H1 (cell line): Measurements from ENCODE around the gene MAPK8IP3. TPM values are rescaled to one million over a fixed set of nuclear protein-coding genes. Genes with fewer than 3 reads are reported as not detected.

Experiments
- BACH1 ChIP-seq: IDR thresholded peaks from 2 replicates; pipeline ENCODE4 v1.6.1; 2012; ENCODE audit warnings: low read length, improper control_type of control experiment
- CBX8 ChIP-seq: fragments of 300-800, 300-1000 bp; sonication (generic); IDR thresholded peaks from 2 replicates; pipeline ENCODE4 v1.7.1; 2016; ENCODE audit warnings: low read depth, low read length, borderline replicate concordance
- CTBP2 ChIP-seq: IDR thresholded peaks from 2 replicates; pipeline ENCODE4 v1.7.0; 2011; ENCODE audit warnings: borderline replicate concordance, mild to moderate bottlenecking, moderate library complexity, mixed read lengths, low read length; ENCODE audit not compliant: insufficient read depth, insufficient read length
- EGR1 ChIP-seq: IDR thresholded peaks from 2 replicates; pipeline ENCODE4 v1.6.1; 2011; ENCODE audit warnings: low read depth, low read length, borderline replicate concordance
- EZH2 ChIP-seq: fragments of 200-600 bp; sonication (generic); IDR thresholded peaks from 2 replicates; pipeline ENCODE4 v1.7.1; 2012; ENCODE audit warnings: low read depth, mild to moderate bottlenecking, moderate library complexity, low read length, inconsistent platforms; ENCODE audit not compliant: severe bottlenecking
- FOSL1 ChIP-seq: IDR thresholded peaks from 2 replicates; pipeline ENCODE4 v1.6.1; 2011; ENCODE audit warnings: mild to moderate bottlenecking, low read depth, low read length, moderate library complexity; ENCODE audit not compliant: insufficient read depth
- HDAC2 ChIP-seq, 2 experiments: fragments of 300-600 bp in 1 of 2; sonication (generic) in 1 of 2; IDR thresholded peaks; 2 replicates each; pipeline ENCODE4 v1.6.1; 2011 to 2012; ENCODE audit warnings: low read depth in 2 of 2, low read length in 2 of 2, mild to moderate bottlenecking in 2 of 2, moderate library complexity in 2 of 2, borderline replicate concordance in 1 of 2, inconsistent platforms in 1 of 2
- NRF1 ChIP-seq: IDR thresholded peaks from 2 replicates; pipeline ENCODE4 v1.6.1; 2011; ENCODE audit warnings: mild to moderate bottlenecking, low read depth, low read length, improper control_type of control experiment
- POLR2A ChIP-seq, 2 experiments: IDR thresholded peaks; 1 replicate in 1 of 2; 2 replicates in 1 of 2; pipeline ENCODE4 v1.6.1; 2011; ENCODE audit warnings: low read depth in 2 of 2, low read length in 2 of 2, mild to moderate bottlenecking in 2 of 2; ENCODE audit errors: control extremely low read depth in 1 of 2
- RAD21 ChIP-seq, 2 experiments: IDR thresholded peaks in 1 of 2; conservative IDR thresholded peaks in 1 of 2; 2 replicates each; pipeline ENCODE4 v1.6.1; 2011; ENCODE audit warnings: low read depth in 2 of 2, low read length in 2 of 2, improper control_type of control experiment in 1 of 2, inconsistent platforms in 1 of 2, mild to moderate bottlenecking in 1 of 2, moderate library complexity in 1 of 2
- RBBP5 ChIP-seq: IDR thresholded peaks from 2 replicates; pipeline ENCODE4 v1.7.1; 2012; ENCODE audit warnings: low read depth, mild to moderate bottlenecking, inconsistent platforms, low read length, moderate library complexity, borderline replicate concordance
- RNF2 ChIP-seq: fragments of 200-900, 300-1000 bp; sonication (generic); IDR thresholded peaks from 2 replicates; pipeline ENCODE4 v1.7.1; 2016; ENCODE audit warnings: borderline replicate concordance, low read depth, mild to moderate bottlenecking, antibody characterized with exemption, low read length; ENCODE audit not compliant: poor library complexity, severe bottlenecking; ENCODE audit errors: missing control alignments
- RXRA ChIP-seq: IDR thresholded peaks from 2 replicates; pipeline ENCODE4 v1.6.1; 2011; ENCODE audit warnings: low read depth, mild to moderate bottlenecking, low read length, moderate library complexity; ENCODE audit not compliant: insufficient read depth
- SAP30 ChIP-seq: fragments of 300-600 bp; sonication (generic); IDR thresholded peaks from 2 replicates; pipeline ENCODE4 v1.7.1; 2012; ENCODE audit warnings: low read length, moderate library complexity, mild to moderate bottlenecking, inconsistent platforms; ENCODE audit not compliant: insufficient read depth, insufficient replicate concordance
- SIRT6 ChIP-seq: IDR thresholded peaks from one replicate; pipeline ENCODE4 v1.7.1; 2012; ENCODE audit warnings: low read length, inconsistent platforms
- SIX5 ChIP-seq: IDR thresholded peaks from 2 replicates; pipeline ENCODE4 v1.6.1; 2011; ENCODE audit warnings: mild to moderate bottlenecking, low read depth, low read length
- SP1 ChIP-seq: IDR thresholded peaks from 2 replicates; pipeline ENCODE4 v1.6.1; 2011; ENCODE audit warnings: low read depth, low read length
- SP2 ChIP-seq: IDR thresholded peaks from 2 replicates; pipeline ENCODE4 v1.6.1; 2012; ENCODE audit warnings: mild to moderate bottlenecking, low read length, inconsistent platforms
- TCF12 ChIP-seq: IDR thresholded peaks from 2 replicates; pipeline ENCODE4 v1.6.1; 2011; ENCODE audit warnings: low read depth, mild to moderate bottlenecking, low read length
- TEAD4 ChIP-seq: IDR thresholded peaks from 2 replicates; pipeline ENCODE4 v1.6.1; 2012; ENCODE audit warnings: low read depth, low read length, inconsistent platforms, mixed read lengths
- polyA plus RNA-seq, 7 experiments: library from polyadenylated mRNA; depleted of rRNA in 3 of 7; stranded (reverse) in 5 of 7; unstranded in 2 of 7; fragments of >200 nt in 5 of 7; fragments of 200-250 nt in 2 of 7; gene quantifications; 1 replicate in 5 of 7; 2 replicates in 1 of 7; 4 replicates in 1 of 7; pipeline versions ENCODE4 v1.2.1 to v1.2.3, GENCODE V29; 2011 to 2013; ENCODE audit warnings: missing spikeins in 2 of 7, mixed read lengths in 2 of 7
- total RNA-seq: library from RNA; stranded (reverse); fragmentation: NEBNext Ultra II Directional; extraction: Animal tissue kit (Norgen Biotek cat#: 25700); gene quantifications from 2 replicates; pipeline ENCODE4 v1.2.1, GENCODE V29; 2021
- TF ChIP-seq, protein P1 (sequence below): IDR thresholded peaks from 2 replicates; pipeline ENCODE4 v1.6.1; 2011; ENCODE audit warnings: low read length, improper control_type of control experiment
- TF ChIP-seq, protein P2 (sequence below): IDR thresholded peaks from 2 replicates; pipeline ENCODE4 v1.6.1; 2012; ENCODE audit warnings: inconsistent platforms

The MAPK8IP3 gene
- total and polyA plus RNA-seq, 2 of the 8 experiments (the other 6 are each of a cell fraction or from before 2014, with no cell fraction given) = 16.9 to 43.4 TPM

DNA sequence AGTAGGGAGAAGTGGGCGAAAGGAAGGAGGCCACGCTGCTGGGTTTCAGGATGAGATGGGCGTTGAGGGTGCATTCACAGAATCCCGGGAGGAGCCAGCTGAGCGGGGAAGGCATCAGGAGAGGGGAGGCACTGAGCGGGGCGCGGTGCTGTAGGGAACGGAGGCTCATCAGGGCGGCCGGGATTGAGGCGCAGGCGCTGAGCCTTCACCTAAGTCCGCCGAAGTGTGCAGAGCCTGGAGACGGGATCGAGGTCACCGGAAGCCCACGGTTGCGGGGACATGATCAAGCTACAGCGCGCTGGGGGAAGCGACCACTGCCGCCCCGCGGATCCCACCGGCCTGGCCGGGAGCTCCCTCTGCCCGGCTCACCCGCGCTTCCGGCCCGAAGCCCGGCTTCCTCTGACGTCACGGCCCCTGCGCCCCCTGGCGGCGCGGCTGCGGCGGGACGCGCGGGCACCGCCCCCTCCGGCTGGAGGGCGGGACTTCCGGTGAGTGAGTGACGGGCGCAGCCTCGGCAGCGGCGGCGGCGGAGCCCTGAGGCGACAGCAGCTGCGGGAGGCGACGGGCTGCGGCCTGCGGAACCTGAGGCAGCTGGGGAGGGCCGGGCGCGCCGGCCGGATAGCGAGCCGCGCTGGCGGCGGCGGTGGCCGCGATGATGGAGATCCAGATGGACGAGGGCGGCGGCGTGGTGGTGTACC, at the start of gene MAPK8IP3 (continued):
- no peak for TF ChIP-seq SIRT6
- no peak for TF ChIP-seq EZH2
- TF ChIP-seq RAD21 (IDR thresholded peaks at IDR 0.05 in 1 of 2, conservative IDR thresholded peaks at IDR 0.05 in 1 of 2; ENCODE audit: low read depth in 2 of 2, low read length in 2 of 2) = no peak; a peak in 1 of 4 replicates
- no peak for TF ChIP-seq CBX8
- TF ChIP-seq, protein P1, sequence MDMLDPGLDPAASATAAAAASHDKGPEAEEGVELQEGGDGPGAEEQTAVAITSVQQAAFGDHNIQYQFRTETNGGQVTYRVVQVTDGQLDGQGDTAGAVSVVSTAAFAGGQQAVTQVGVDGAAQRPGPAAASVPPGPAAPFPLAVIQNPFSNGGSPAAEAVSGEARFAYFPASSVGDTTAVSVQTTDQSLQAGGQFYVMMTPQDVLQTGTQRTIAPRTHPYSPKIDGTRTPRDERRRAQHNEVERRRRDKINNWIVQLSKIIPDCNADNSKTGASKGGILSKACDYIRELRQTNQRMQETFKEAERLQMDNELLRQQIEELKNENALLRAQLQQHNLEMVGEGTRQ = 0 out of 2 replicates have a peak, but pooled peaks have one; percentile 4
- peak in 1 of 2 experiments; percentile 97; a peak in 2 of 3 replicates for TF ChIP-seq POLR2A (IDR thresholded peaks at IDR 0.05; ENCODE audit: control extremely low read depth in 1 of 2, low read depth in 2 of 2, low read length in 2 of 2)
- TF ChIP-seq SAP30 = peak; percentile 64
- no peak for TF ChIP-seq RNF2
- TF ChIP-seq EGR1 = 0 out of 2 replicates have a peak, but pooled peaks have one; percentile 35
- TF ChIP-seq FOSL1 = no peak
- TF ChIP-seq SP2 = peak; percentile 23; the same call in 1 of the 2 replicates
- TF ChIP-seq HDAC2 (IDR thresholded peaks at IDR 0.05; ENCODE audit: borderline replicate concordance in 1 of 2, low read depth in 2 of 2, low read length in 2 of 2) = peak in 1 of 2 experiments; percentile 37; a peak in 1 of 4 replicates
- peak; percentile 44 for TF ChIP-seq BACH1
- TF ChIP-seq, protein P2, sequence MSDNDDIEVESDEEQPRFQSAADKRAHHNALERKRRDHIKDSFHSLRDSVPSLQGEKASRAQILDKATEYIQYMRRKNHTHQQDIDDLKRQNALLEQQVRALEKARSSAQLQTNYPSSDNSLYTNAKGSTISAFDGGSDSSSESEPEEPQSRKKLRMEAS = no peak
- TF ChIP-seq CTBP2 = no peak
- no peak for TF ChIP-seq TEAD4
- TF ChIP-seq NRF1 = no peak
- TF ChIP-seq TCF12 = no peak
- TF ChIP-seq RXRA = no peak
- no peak for TF ChIP-seq RBBP5
- no peak for TF ChIP-seq SIX5
- TF ChIP-seq SP1 = peak; percentile 75; the same call in 1 of the 2 replicates
